Measurements from ENCODE around the gene NAPSA. TPM values are rescaled to one million over a fixed set of nuclear protein-coding genes. Genes with fewer than 3 reads are reported as not detected.

The NAPSA gene
- total and polyA plus RNA-seq, 2 donors (not counting 3 experiments of a cell fraction or from before 2014, with no cell fraction given), result 0.19 TPM; not detected in 1

DNA sequence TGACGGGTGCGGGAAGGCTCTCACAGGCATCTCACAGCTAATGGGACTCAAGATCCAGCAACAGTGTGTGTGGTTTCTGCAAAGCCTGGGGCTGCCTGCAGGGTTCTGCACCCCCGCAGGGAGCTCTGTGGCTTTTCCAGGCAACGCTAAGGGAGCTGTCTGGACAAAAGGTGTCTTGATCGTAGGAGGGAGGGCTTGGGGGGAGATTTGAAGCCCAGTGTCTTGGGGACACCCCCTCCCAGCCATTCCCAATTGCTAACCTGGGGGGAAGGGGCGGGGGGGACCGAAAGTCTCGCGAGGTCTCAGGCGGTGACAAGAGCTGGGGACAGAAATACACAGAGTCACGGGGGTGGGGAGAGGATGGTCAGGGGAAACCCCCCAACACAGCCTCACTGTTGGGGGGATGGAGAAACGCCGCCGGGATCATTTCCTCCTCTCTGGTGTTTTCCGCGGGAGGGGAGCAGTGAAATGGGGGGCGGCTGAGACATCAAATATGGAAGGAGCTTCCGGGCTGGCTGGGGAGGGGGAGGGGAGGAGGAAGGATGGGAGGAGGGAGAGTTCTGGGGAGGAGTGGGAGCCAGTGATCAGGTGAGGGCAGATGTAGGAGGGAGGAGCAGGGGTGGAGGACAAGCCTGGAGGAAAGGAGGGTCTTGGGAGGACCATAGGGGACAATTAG is 49.5 kb downstream of the NAPSA start:
- intact Hi-C loops (cut with micrococcal nuclease) (no loop called here), dilution Hi-C loops (cut with MboI; ENCODE audit: extremely low pct_ligation_motif_present, low sequenced_read_pairs) (no loop called here)
- H3K36me3 ChIP-seq (ENCODE audit: control insufficient read depth in 2 of 2, extremely low read depth in 1 of 2, insufficient read depth in 2 of 2, low read length in 2 of 2), result no peaks in the 10 kb centered on the region
- H3K4me3 ChIP-seq (replicated peaks in 1 of 3; ENCODE audit: insufficient read depth in 1 of 3, low read depth in 1 of 3, low read length in 3 of 3), result no peak overlapping the region
- H2AFZ ChIP-seq (ENCODE audit: low read depth, low read length), result no peak overlapping the region
- no peaks in the 10 kb centered on the region for H3K9me1 ChIP-seq (replicated peaks; ENCODE audit: control insufficient read depth, extremely low read depth, insufficient read depth, low read length)
- H3K27ac ChIP-seq (ENCODE audit: insufficient read depth, low read depth, low read length), result no peak overlapping the region
- H3K9me3 ChIP-seq (replicated peaks; ENCODE audit: control insufficient read depth, insufficient read depth, low read length), result no peaks in the 10 kb centered on the region
- H3K9ac ChIP-seq (replicated peaks; ENCODE audit: extremely low read depth, insufficient read depth, low read length), result no peak overlapping the region
- POLR2A ChIA-PET, result interaction anchor here (1.1 kb wide), 1 partner anchor 15 kb away, joined by 4 read pairs; no protein-coding TSS in a partner anchor
- no peaks in the 10 kb centered on the region for H3K4me1 ChIP-seq (ENCODE audit: control insufficient read depth, extremely low read depth, insufficient read depth, low read length)
- DNase-seq (ENCODE audit: low read depth, low spot score) (no peak), FAIRE-seq (no peak)
- H3K79me2 ChIP-seq (ENCODE audit: control insufficient read depth, insufficient read depth, low read length), result no peaks in the 10 kb centered on the region
- peaks cover 34 to 37% of the 10 kb centered on the region in 2 experiments for H3K27me3 ChIP-seq (ENCODE audit: control insufficient read depth in 2 of 2, insufficient read depth in 2 of 2, low read length in 2 of 2)
- TF ChIP-seq EZH2 (IDR thresholded peaks at IDR 0.05; ENCODE audit: borderline replicate concordance, low read depth, low read length, severe bottlenecking), result peak; percentile 54
- TF ChIP-seq, protein P1, sequence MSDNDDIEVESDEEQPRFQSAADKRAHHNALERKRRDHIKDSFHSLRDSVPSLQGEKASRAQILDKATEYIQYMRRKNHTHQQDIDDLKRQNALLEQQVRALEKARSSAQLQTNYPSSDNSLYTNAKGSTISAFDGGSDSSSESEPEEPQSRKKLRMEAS (IDR thresholded peaks at IDR 0.05; ENCODE audit: insufficient read depth, insufficient read length), result no peak
- no peaks in the 10 kb centered on the region for H4K20me1 ChIP-seq (replicated peaks; ENCODE audit: control insufficient read depth, extremely low read depth, insufficient read depth, low read length)
- CTCF ChIA-PET, result interaction anchor here (0.7 to 1.5 kb wide), 2 partner anchors 13 to 64 kb away, joined by 3 to 6 read pairs; partner anchors contain the start of gene KCNC3
- no TSS peak for BruUV-seq (replicated peaks)
- H3K4me2 ChIP-seq (ENCODE audit: insufficient read depth, low read length), result no peak overlapping the region

DNA sequence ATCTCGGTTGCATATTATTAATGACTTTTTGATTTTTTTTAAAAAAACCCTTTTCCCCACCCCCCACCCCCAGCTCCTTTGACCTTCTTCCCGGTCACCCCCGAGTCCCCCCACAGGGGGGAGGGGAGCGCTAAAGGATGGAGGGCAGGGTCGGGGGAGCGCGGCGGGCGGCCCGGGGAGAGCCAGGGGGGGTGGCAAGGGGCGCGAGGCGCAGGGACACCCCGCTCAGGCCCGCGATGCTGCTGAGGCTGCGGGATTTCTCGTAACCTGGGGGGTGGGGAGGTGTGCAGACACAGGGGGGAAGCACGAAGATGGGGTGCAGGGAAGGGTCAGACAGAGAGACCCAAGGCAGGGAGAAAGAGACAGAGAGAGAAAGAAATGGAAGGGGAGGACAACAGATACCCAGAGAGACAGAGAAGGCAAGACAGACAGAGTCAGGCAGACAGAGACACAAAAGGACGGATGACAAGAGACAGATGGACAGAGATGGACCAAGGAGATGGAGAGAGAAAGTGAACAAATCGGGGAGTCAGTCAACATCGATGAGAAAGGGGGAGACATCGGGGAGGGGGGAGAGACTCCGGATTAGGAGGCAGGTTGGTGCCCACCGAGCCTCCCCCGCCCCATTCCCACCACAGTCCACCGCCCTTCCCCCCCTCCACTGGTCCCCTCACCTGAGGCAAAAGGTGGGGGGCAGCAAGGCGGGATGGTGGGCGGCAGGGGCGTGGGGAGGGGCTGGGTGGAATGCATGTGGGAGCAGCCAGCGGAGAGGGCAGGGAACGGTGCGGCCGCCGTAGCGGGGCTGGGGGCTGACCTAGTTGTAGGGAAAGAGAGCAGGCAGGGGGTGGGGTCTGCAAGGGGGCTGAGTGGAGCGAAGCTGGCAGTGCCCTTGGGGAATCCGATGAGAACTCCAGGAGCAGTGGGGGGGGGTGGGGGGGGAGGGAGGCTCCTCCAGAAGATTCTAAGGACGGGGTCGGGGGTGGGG is 50.4 kb downstream of the NAPSA start:
- Histone ChIP-seq H3K79me2 (ENCODE audit: control insufficient read depth, insufficient read depth, low read length) (no peaks in the 10 kb centered on the region), H3K9me3 (replicated peaks; ENCODE audit: control insufficient read depth, insufficient read depth, low read length) (no peaks in the 10 kb centered on the region), H3K9ac (replicated peaks; ENCODE audit: extremely low read depth, insufficient read depth, low read length) (no peak overlapping the region), H3K27me3 (ENCODE audit: control insufficient read depth in 2 of 2, insufficient read depth in 2 of 2, low read length in 2 of 2) (peaks cover 34 to 43% of the 10 kb centered on the region in 2 experiments), H3K36me3 (ENCODE audit: control insufficient read depth in 2 of 2, extremely low read depth in 1 of 2, insufficient read depth in 2 of 2, low read length in 2 of 2) (no peaks in the 10 kb centered on the region), H3K4me1 (ENCODE audit: control insufficient read depth, extremely low read depth, insufficient read depth, low read length) (no peaks in the 10 kb centered on the region), H3K4me2 (ENCODE audit: insufficient read depth, low read length) (no peak overlapping the region), H3K4me3 (replicated peaks in 1 of 3; ENCODE audit: insufficient read depth in 1 of 3, low read depth in 1 of 3, low read length in 3 of 3) (no peak overlapping the region), H2AFZ (ENCODE audit: low read depth, low read length) (no peak overlapping the region), H4K20me1 (replicated peaks; ENCODE audit: control insufficient read depth, extremely low read depth, insufficient read depth, low read length) (no peaks in the 10 kb centered on the region), H3K27ac (ENCODE audit: insufficient read depth, low read depth, low read length) (no peak overlapping the region), H3K9me1 (replicated peaks; ENCODE audit: control insufficient read depth, extremely low read depth, insufficient read depth, low read length) (no peaks in the 10 kb centered on the region)
- dilution Hi-C loops (cut with MboI; ENCODE audit: extremely low pct_ligation_motif_present, low sequenced_read_pairs), result no loop called here
- ChIA-PET CTCF (interaction anchor here (1.5 kb wide), 1 partner anchor 14 kb away, joined by 6 read pairs; the partner anchor contains the start of gene KCNC3), POLR2A (interaction anchor here (1.1 kb wide), 1 partner anchor 14 kb away, joined by 4 read pairs; no protein-coding TSS in a partner anchor)
- intact Hi-C loops (cut with micrococcal nuclease), result no loop called here
- TF ChIP-seq POLR2A (IDR thresholded peaks at IDR 0.05; ENCODE audit: low read depth, low read length) (no peak), EZH2 (IDR thresholded peaks at IDR 0.05; ENCODE audit: borderline replicate concordance, low read depth, low read length, severe bottlenecking) (peak; percentile 35)
- FAIRE-seq (no peak), DNase-seq (ENCODE audit: low read depth, low spot score) (no peak)
- no TSS peak for BruUV-seq (replicated peaks)

All from endothelial cell of umbilical vein (primary cell).